ENCODE measurements around the gene PRR36. TPM values are rescaled to one million over a fixed set of nuclear protein-coding genes. Genes with fewer than 3 reads are reported as not detected.

PRR36 gene
- total and polyA plus RNA-seq, 10 of the 15 experiments (the other 5 are each of a cell fraction or from before 2014, with no cell fraction given) = 0.04 TPM; not detected in 9

GRCh38 chr19:7919610-7920518, 45.7 kb upstream of the PRR36 start, which contains the start of gene SNAPC2:
Gene SNAPC2, plus strand, starts transcription at chr19:7920338. Its CDS starts 29 bp downstream, at chr19:7920367.
- Histone ChIP-seq H3K4me3 (peak within 1 kb of the TSS; percentile 82), H2AFZ (ENCODE audit: control insufficient read depth, low read depth, low read length) (peak within 1 kb of the TSS; percentile 97), H3K36me3 (ENCODE audit: control insufficient read depth in 2 of 2, insufficient read depth in 2 of 2, low read length in 1 of 2) (no peaks in the 10 kb centered on the region; a peak in 1 of 4 replicates), H3K79me2 (ENCODE audit: control insufficient read depth, insufficient read depth, low read length) (no peaks in the 10 kb centered on the region), H4K20me1 (ENCODE audit: control insufficient read depth, insufficient read depth) (no peaks in the 10 kb centered on the region), H3K27me3 (replicated peaks in 1 of 2; ENCODE audit: control insufficient read depth in 2 of 2, insufficient read depth in 2 of 2, low read length in 1 of 2) (peaks cover 8 to 21% of the 10 kb centered on the region in 2 experiments), H3K4me1 (ENCODE audit: control insufficient read depth, insufficient read depth, low read length) (peaks cover 11% of the 10 kb centered on the region), H3K27ac (ENCODE audit: control insufficient read depth, insufficient read depth) (peak within 1 kb of the TSS; percentile 44), H3K9ac (ENCODE audit: control insufficient read depth, insufficient read depth, low read length) (peak within 1 kb of the TSS; percentile 69), H3K4me2 (ENCODE audit: control insufficient read depth, insufficient read depth) (peak within 1 kb of the TSS; percentile 96), H3K9me3 (replicated peaks; ENCODE audit: control insufficient read depth, insufficient read depth, low read length) (no peaks in the 10 kb centered on the region; the same call in 2 of the 3 replicates)
- DNase-seq (ENCODE audit: low read depth, low spot score) (peak; percentile 70), FAIRE-seq (peak; percentile 78), ATAC-seq (peak; percentile 86)
- in situ Hi-C loops (cut with MboI) (no loop called here), intact Hi-C loops (cut with micrococcal nuclease; ENCODE audit: unreplicated experiment) (no loop called here)
- ChIA-PET POLR2A (interaction anchor here (0.7 to 2.9 kb wide), 6 partner anchors 16 to 820 kb away, joined by 4 to 27 read pairs (median 5); partner anchors contain the start of genes MAP2K7 and TIMM44), CTCF (interaction anchor here (0.5 to 3.9 kb wide), 12 partner anchors 11 to 351 kb away, joined by 3 to 32 read pairs (median 4); partner anchors contain the start of genes MAP2K7, TIMM44 and TRAPPC5), SMC1A (ENCODE audit: uncharacterized antibody, unreplicated experiment) (interaction anchor here (1.6 to 2.5 kb wide), 2 partner anchors 16 to 24 kb away, joined by 7 to 13 read pairs; partner anchors contain the start of genes MAP2K7 and TIMM44), RAD21 (ENCODE audit: unreplicated experiment) (interaction anchor here (0.6 to 2.5 kb wide), 16 partner anchors 8 to 817 kb away, joined by 3 to 17 read pairs (median 4); partner anchors contain the start of genes MAP2K7, TIMM44 and TRAPPC5)
- no TSS peak for BruUV-seq (replicated peaks)
- 6% methylated on average over 62 of the region's 62 CpGs for WGBS (ENCODE audit: insufficient coverage, insufficient replicate concordance, low lambda C conversion rate, missing lambda C conversion rate)
- TF ChIP-seq SP1 (IDR thresholded peaks at IDR 0.05; ENCODE audit: low read depth, low read length) = peak; percentile 70
- TF ChIP-seq CHD1 (IDR thresholded peaks at IDR 0.05; ENCODE audit: low read depth, low read length) = no peak
- peak; percentile 49; the same call in 1 of the 2 replicates for TF ChIP-seq BACH1 (IDR thresholded peaks at IDR 0.05; ENCODE audit: borderline replicate concordance)
- peak; percentile 61; the same call in 1 of the 2 replicates for TF ChIP-seq POLR2A (IDR thresholded peaks at IDR 0.05; ENCODE audit: low read depth, low read length)
- TF ChIP-seq STAT1 (conservative IDR thresholded peaks at IDR 0.05) = 0 out of 2 replicates have a peak, but pooled peaks have one; percentile 45
- peak; percentile 22; the same call in 1 of the 2 replicates for TF ChIP-seq ZNF687 (IDR thresholded peaks at IDR 0.05)
- no peak for TF ChIP-seq ETV6 (conservative IDR thresholded peaks at IDR 0.05 in 1 of 2, IDR thresholded peaks at IDR 0.05 in 1 of 2; ENCODE audit: borderline replicate concordance in 1 of 2, low read depth in 1 of 2)
- TF ChIP-seq DPF2 (IDR thresholded peaks at IDR 0.05) = peak; percentile 49
- 0 out of 2 replicates have a peak, but pooled peaks have one; percentile 10 for TF ChIP-seq TAF1 (IDR thresholded peaks at IDR 0.05; ENCODE audit: borderline replicate concordance, low read depth, low read length)
- 0 out of 2 replicates have a peak, but pooled peaks have one; percentile 42 for TF ChIP-seq RB1 (IDR thresholded peaks at IDR 0.05; ENCODE audit: borderline replicate concordance)
- TF ChIP-seq RELB (IDR thresholded peaks at IDR 0.05; ENCODE audit: low read depth) = peak; percentile 20; the same call in 1 of the 2 replicates
- peak; percentile 88 for TF ChIP-seq NKRF (conservative IDR thresholded peaks at IDR 0.05)
- no peak for TF ChIP-seq TARDBP (IDR thresholded peaks at IDR 0.05; ENCODE audit: borderline replicate concordance)
- no peak for TF ChIP-seq SMAD1 (IDR thresholded peaks at IDR 0.05; ENCODE audit: low read depth, partially characterized antibody)
